HepG2 (cell line): ENCODE data around the gene TUBB. TPM values are rescaled to one million over a fixed set of nuclear protein-coding genes. Genes with fewer than 3 reads are reported as not detected.

ENCODE experiments used
- ARNT ChIP-seq: fragments of 450-650 bp; IDR thresholded peaks from 2 replicates; pipeline ENCODE4 v1.6.1; 2017
- DR1 ChIP-seq: sonication (generic); formaldehyde crosslinking; IDR thresholded peaks from 2 replicates; pipeline ENCODE4 v1.8.0; 2021; ENCODE audit warnings: mild to moderate bottlenecking, missing genetic modification reagents, inconsistent platforms
- DZIP1 ChIP-seq: sonication (generic); formaldehyde crosslinking; IDR thresholded peaks from 2 replicates; pipeline ENCODE4 v1.5.0; 2020; ENCODE audit warnings: mild to moderate bottlenecking, missing genetic modification reagents
- FOXM1 ChIP-seq: sonication (generic); formaldehyde crosslinking; IDR thresholded peaks from 2 replicates; pipeline ENCODE4 v1.5.0; 2020; ENCODE audit warnings: missing genetic modification reagents
- HNF4A ChIP-seq: sonication (generic); formaldehyde crosslinking; IDR thresholded peaks from 2 replicates; pipeline ENCODE4 v1.4.0; 2020; ENCODE audit warnings: missing genetic modification reagents
- MEF2D ChIP-seq: sonication (generic); formaldehyde crosslinking; IDR thresholded peaks from 2 replicates; pipeline ENCODE4 v1.5.1; 2020; ENCODE audit warnings: mild to moderate bottlenecking, missing genetic modification reagents
- NCOA2 ChIP-seq: sonication (generic); formaldehyde crosslinking; IDR thresholded peaks from 2 replicates; pipeline ENCODE4 v1.8.0; 2022; ENCODE audit warnings: inconsistent platforms
- NRL ChIP-seq: sonication (generic); formaldehyde crosslinking; IDR thresholded peaks from 2 replicates; pipeline ENCODE4 v1.5.0; 2020; ENCODE audit warnings: missing genetic modification reagents, mild to moderate bottlenecking, moderate library complexity, borderline replicate concordance
- PCBP2 ChIP-seq: fragments of 200-400 bp; formaldehyde crosslinking; optimal IDR thresholded peaks from 2 replicates; pipeline ENCODE3; 2018; ENCODE audit warnings: low read length, low read depth; ENCODE audit not compliant: poor library complexity, severe bottlenecking
- SP4 ChIP-seq: sonication (generic); formaldehyde crosslinking; IDR thresholded peaks from 2 replicates; pipeline ENCODE4 v1.8.1; 2023; ENCODE audit warnings: mild to moderate bottlenecking, missing genetic modification reagents
- STAT5B ChIP-seq: sonication (generic); formaldehyde crosslinking; IDR thresholded peaks from 2 replicates; pipeline ENCODE4 v1.4.0; 2020; ENCODE audit warnings: missing genetic modification reagents
- TBX3 ChIP-seq: fragments of 450-650 bp; IDR thresholded peaks from 2 replicates; pipeline ENCODE4 v1.6.1; 2017; ENCODE audit warnings: antibody characterized with exemption, mild to moderate bottlenecking, inconsistent platforms, borderline replicate concordance
- YEATS4 ChIP-seq: sonication (generic); formaldehyde crosslinking; IDR thresholded peaks from 2 replicates; pipeline ENCODE4 v1.4.0; 2020; ENCODE audit warnings: missing genetic modification reagents, borderline replicate concordance
- ZNF10 ChIP-seq: sonication (generic); formaldehyde crosslinking; IDR thresholded peaks from 2 replicates; pipeline ENCODE4 v1.4.0; 2020; ENCODE audit warnings: mild to moderate bottlenecking, low read depth, missing genetic modification reagents, borderline replicate concordance
- ZNF232 ChIP-seq: sonication (generic); formaldehyde crosslinking; IDR thresholded peaks from 2 replicates; pipeline ENCODE4 v1.4.0; 2020; ENCODE audit warnings: missing genetic modification reagents, borderline replicate concordance
- ZNF33B ChIP-seq: sonication (generic); formaldehyde crosslinking; IDR thresholded peaks from 2 replicates; pipeline ENCODE4 v1.5.1; 2020; ENCODE audit warnings: mild to moderate bottlenecking, missing genetic modification reagents
- ZNF616 ChIP-seq: sonication (generic); formaldehyde crosslinking; IDR thresholded peaks from 2 replicates; pipeline ENCODE4 v1.5.0; 2020; ENCODE audit warnings: low read depth, mild to moderate bottlenecking, missing genetic modification reagents
- ZNF678 ChIP-seq: sonication (generic); formaldehyde crosslinking; IDR thresholded peaks from 2 replicates; pipeline ENCODE4 v1.4.0; 2020; ENCODE audit warnings: mild to moderate bottlenecking, missing genetic modification reagents
- ZNF7 ChIP-seq: IDR thresholded peaks from 2 replicates; pipeline ENCODE4 v1.6.1; 2016; ENCODE audit warnings: missing biosample characterization, missing genetic modification reagents
- ZSCAN29 ChIP-seq: sonication (generic); formaldehyde crosslinking; conservative IDR thresholded peaks from 2 replicates; pipeline ENCODE4 v1.4.0; 2020; ENCODE audit warnings: mild to moderate bottlenecking, missing genetic modification reagents
- polyA plus RNA-seq, 8 experiments: library from polyadenylated mRNA; depleted of rRNA in 3 of 8; stranded (reverse) in 7 of 8; unstranded in 1 of 8; fragments of >200 nt; fragmentation: Illumina TruSeq in 4 of 8; extraction: Trizol in 4 of 8; gene quantifications; 2 replicates each; pipeline versions ENCODE4 v1.2.1 to v1.2.3, GENCODE V29; 2011 to 2016; ENCODE audit warnings: low read depth in 4 of 8, missing spikeins in 1 of 8, mixed read lengths in 1 of 8; ENCODE audit not compliant: insufficient read depth in 1 of 8
- total RNA-seq, 5 experiments: library from RNA; depleted of rRNA; stranded (reverse); fragments of >200 nt; fragmentation: Illumina TruSeq; extraction: Trizol; gene quantifications; 2 replicates each; pipeline ENCODE4 v1.2.3, GENCODE V29; 2016; ENCODE audit warnings: low read depth in 1 of 5
- TF ChIP-seq, protein P1 (sequence below): sonication (generic); formaldehyde crosslinking; IDR thresholded peaks from 2 replicates; pipeline ENCODE4 v1.5.1; 2020; ENCODE audit warnings: mild to moderate bottlenecking, missing genetic modification reagents, moderate library complexity
- TF ChIP-seq, protein P2 (sequence below): sonication (generic); formaldehyde crosslinking; IDR thresholded peaks from 2 replicates; pipeline ENCODE4 v1.5.0; 2020; ENCODE audit warnings: mild to moderate bottlenecking, missing genetic modification reagents
- TF ChIP-seq, protein P3 (sequence below): sonication (generic); formaldehyde crosslinking; IDR thresholded peaks from 2 replicates; pipeline ENCODE4 v1.8.1; 2023; ENCODE audit warnings: mild to moderate bottlenecking, missing genetic modification reagents

TUBB gene
- total and polyA plus RNA-seq, 2 of the 13 experiments (the other 11 are each of a cell fraction or from before 2014, with no cell fraction given) = 911 to 1,163 TPM

DNA sequence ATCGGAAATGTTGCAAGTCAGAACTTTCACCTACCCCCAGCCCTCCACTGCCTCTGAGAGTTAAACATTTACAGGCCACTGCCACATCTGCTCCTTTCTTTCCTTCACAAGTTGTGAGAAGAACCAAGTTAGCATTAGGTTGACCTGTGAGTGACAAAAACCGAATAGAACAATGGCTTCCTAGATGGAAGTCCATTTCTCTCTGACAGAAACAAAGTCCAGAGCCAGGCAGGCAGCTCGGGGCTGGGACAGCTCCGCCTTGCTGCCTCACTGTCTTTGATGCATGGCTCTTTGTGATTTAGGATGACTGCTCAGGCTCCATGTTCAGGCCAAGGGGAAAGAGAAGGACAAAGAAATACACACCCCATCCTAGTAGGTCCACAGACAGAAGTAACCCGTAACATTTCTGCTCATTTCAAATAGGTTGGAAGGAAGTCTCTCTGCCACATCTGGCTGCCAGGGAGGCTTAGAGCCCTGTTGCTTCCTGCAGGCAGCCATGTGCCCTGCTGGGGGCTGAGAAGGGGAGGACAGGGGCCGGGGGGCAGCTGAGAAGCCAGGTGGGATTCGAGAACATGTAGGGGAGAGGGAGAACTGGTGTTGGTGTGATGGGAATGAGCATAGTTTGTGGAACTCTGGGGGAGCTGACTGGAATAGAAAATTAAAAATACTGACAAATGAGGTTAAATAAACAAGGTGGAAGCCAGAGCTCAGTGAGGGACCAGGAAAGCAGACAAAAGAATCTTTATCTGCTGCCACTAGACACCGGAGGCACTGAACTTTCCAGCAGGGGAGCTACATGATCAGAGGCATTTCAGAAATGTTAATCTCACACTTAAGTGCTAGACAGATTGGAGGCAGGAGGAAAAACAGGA is 43.7 kb downstream of the TUBB start (continued):
- TF ChIP-seq TBX3 (peak; percentile 95), ZNF7 (CRISPR knock-in tag) (no peak), ZNF678 (CRISPR knock-in tag) (no peak), SP4 (CRISPR knock-in tag) (peak; percentile 68), DR1 (CRISPR knock-in tag) (no peak), HNF4A (CRISPR knock-in tag) (peak; percentile 91), STAT5B (CRISPR knock-in tag) (no peak), ZSCAN29 (CRISPR knock-in tag) (peak; percentile 69; the same call in 1 of the 2 replicates), NRL (CRISPR knock-in tag) (peak; percentile 72; the same call in 1 of the 2 replicates), ZNF10 (CRISPR knock-in tag) (no peak), PCBP2 (peak; percentile 37), NCOA2 (CRISPR knock-in tag) (peak; percentile 93), FOXM1 (no peak), ARNT (no peak), ZNF616 (CRISPR knock-in tag) (no peak), DZIP1 (no peak), YEATS4 (CRISPR knock-in tag) (peak; percentile 24; the same call in 1 of the 2 replicates), ZNF232 (CRISPR knock-in tag) (peak; percentile 80; the same call in 1 of the 2 replicates), ZNF33B (CRISPR knock-in tag) (no peak), MEF2D (CRISPR knock-in tag) (peak; percentile 80)
- TF ChIP-seq, protein P1, sequence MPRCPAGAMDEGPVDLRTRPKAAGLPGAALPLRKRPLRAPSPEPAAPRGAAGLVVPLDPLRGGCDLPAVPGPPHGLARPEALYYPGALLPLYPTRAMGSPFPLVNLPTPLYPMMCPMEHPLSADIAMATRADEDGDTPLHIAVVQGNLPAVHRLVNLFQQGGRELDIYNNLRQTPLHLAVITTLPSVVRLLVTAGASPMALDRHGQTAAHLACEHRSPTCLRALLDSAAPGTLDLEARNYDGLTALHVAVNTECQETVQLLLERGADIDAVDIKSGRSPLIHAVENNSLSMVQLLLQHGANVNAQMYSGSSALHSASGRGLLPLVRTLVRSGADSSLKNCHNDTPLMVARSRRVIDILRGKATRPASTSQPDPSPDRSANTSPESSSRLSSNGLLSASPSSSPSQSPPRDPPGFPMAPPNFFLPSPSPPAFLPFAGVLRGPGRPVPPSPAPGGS (CRISPR knock-in tag) = no peak; the same call in 1 of the 2 replicates
- TF ChIP-seq, protein P2, sequence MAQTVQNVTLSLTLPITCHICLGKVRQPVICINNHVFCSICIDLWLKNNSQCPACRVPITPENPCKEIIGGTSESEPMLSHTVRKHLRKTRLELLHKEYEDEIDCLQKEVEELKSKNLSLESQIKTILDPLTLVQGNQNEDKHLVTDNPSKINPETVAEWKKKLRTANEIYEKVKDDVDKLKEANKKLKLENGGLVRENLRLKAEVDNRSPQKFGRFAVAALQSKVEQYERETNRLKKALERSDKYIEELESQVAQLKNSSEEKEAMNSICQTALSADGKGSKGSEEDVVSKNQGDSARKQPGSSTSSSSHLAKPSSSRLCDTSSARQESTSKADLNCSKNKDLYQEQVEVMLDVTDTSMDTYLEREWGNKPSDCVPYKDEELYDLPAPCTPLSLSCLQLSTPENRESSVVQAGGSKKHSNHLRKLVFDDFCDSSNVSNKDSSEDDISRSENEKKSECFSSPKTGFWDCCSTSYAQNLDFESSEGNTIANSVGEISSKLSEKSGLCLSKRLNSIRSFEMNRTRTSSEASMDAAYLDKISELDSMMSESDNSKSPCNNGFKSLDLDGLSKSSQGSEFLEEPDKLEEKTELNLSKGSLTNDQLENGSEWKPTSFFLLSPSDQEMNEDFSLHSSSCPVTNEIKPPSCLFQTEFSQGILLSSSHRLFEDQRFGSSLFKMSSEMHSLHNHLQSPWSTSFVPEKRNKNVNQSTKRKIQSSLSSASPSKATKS (CRISPR knock-in tag) = peak; percentile 55; the same call in 1 of the 2 replicates
- TF ChIP-seq, protein P3, sequence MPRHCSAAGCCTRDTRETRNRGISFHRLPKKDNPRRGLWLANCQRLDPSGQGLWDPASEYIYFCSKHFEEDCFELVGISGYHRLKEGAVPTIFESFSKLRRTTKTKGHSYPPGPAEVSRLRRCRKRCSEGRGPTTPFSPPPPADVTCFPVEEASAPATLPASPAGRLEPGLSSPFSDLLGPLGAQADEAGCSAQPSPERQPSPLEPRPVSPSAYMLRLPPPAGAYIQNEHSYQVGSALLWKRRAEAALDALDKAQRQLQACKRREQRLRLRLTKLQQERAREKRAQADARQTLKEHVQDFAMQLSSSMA = peak; percentile 29; the same call in 1 of the 2 replicates
